ENCODE measurements around the gene COQ4.
A peak's percentile ranks its signal among the peaks of the same experiment; 100 is the strongest.

- TF ChIP-seq POLR2AphosphoS5 (IDR thresholded peaks at IDR 0.05; ENCODE audit: low read depth, low read length) (peak; percentile 57; the same call in 1 of the 2 replicates), SIN3A (IDR thresholded peaks at IDR 0.05; ENCODE audit: borderline replicate concordance, insufficient read depth, low read length) (no peak), REST (IDR thresholded peaks at IDR 0.05; ENCODE audit: insufficient read depth in 1 of 2, low read depth in 2 of 2, low read length in 2 of 2) (no peak), FOXP2 (optimal IDR thresholded peaks at IDR 0.05; ENCODE audit: borderline replicate concordance, extremely low read depth, extremely low read length, insufficient read depth) (peak; percentile 8), TAF1 (IDR thresholded peaks at IDR 0.05; ENCODE audit: borderline replicate concordance, insufficient read depth, low read length) (no peak; the same call in 1 of the 2 replicates)
Measured at GRCh38 chr9:128361986-128362646, 39.5 kb downstream of the COQ4 start.

All from PFSK-1 (cell line).